PFSK-1 (cell line): Measurements from ENCODE around the gene RPTOR.

Source experiments
- POLR2AphosphoS5 ChIP-seq: IDR thresholded peaks from 2 replicates; pipeline ENCODE4 v1.6.1; 2012; ENCODE audit warnings: low read depth, mild to moderate bottlenecking, control low read depth, low read length, moderate library complexity
- REST ChIP-seq, 2 experiments: IDR thresholded peaks; 2 replicates each; pipeline versions ENCODE4 v1.6.1 to v1.8.0; 2011 to 2012; ENCODE audit warnings: low read depth in 2 of 2, low read length in 2 of 2, control low read depth in 1 of 2, inconsistent platforms in 1 of 2, mild to moderate bottlenecking in 1 of 2, moderate library complexity in 1 of 2; ENCODE audit not compliant: insufficient read depth in 1 of 2
- SIN3A ChIP-seq: IDR thresholded peaks from 2 replicates; pipeline ENCODE4 v1.6.1; 2012; ENCODE audit warnings: mild to moderate bottlenecking, low read length, moderate library complexity, borderline replicate concordance; ENCODE audit not compliant: insufficient read depth
- TAF1 ChIP-seq: IDR thresholded peaks from 2 replicates; pipeline ENCODE4 v1.6.1; 2012; ENCODE audit warnings: low read length, control low read depth, borderline replicate concordance; ENCODE audit not compliant: insufficient read depth

- no peak for TF ChIP-seq POLR2AphosphoS5
- TF ChIP-seq REST (IDR thresholded peaks at IDR 0.05; ENCODE audit: insufficient read depth in 1 of 2, low read depth in 2 of 2, low read length in 2 of 2), result no peak
- TF ChIP-seq SIN3A, result no peak
- no peak for TF ChIP-seq TAF1
Observed at GRCh38 chr17:80768936-80769335, 224.3 kb downstream of the RPTOR start.
